Trophoblast cell (in vitro differentiated cells and primary cell): Measurements from ENCODE around the gene DIO2.

Experiments used
- DNase-seq, 2 donors: peaks; one replicate each; pipeline ENCODE4 v3.0.0-alpha.2; 2016
- H2AFZ ChIP-seq: 2 replicates; pipeline ENCODE4 v1.6.1; 2013; ENCODE audit warnings: low read length, moderate library complexity, mild to moderate bottlenecking; ENCODE audit not compliant: insufficient read depth, poor library complexity
- H2AK5ac ChIP-seq: 2 replicates; pipeline ENCODE4 v1.6.1; 2013; ENCODE audit warnings: mild to moderate bottlenecking, low read length
- H2BK120ac ChIP-seq: 2 replicates; pipeline ENCODE4 v1.6.1; 2013; ENCODE audit warnings: low read length, mild to moderate bottlenecking, moderate library complexity; ENCODE audit not compliant: insufficient read depth, poor library complexity
- H2BK12ac ChIP-seq: 2 replicates; pipeline ENCODE4 v1.6.1; 2013; ENCODE audit warnings: mild to moderate bottlenecking, low read length, moderate library complexity
- H2BK5ac ChIP-seq: 2 replicates; pipeline ENCODE4 v1.6.1; 2013; ENCODE audit warnings: low read length, low read depth, moderate library complexity, mild to moderate bottlenecking; ENCODE audit not compliant: poor library complexity
- H3K14ac ChIP-seq: 2 replicates; pipeline ENCODE4 v1.6.1; 2013; ENCODE audit warnings: mild to moderate bottlenecking, low read length
- H3K18ac ChIP-seq: 2 replicates; pipeline ENCODE4 v1.6.1; 2013; ENCODE audit warnings: mild to moderate bottlenecking, low read length
- H3K23ac ChIP-seq: 2 replicates; pipeline ENCODE4 v1.6.1; 2013; ENCODE audit warnings: low read length
- H3K27ac ChIP-seq: 2 replicates; pipeline ENCODE4 v1.5.1; 2013; ENCODE audit warnings: low read depth, mild to moderate bottlenecking, inconsistent platforms, low read length, moderate library complexity
- H3K27me3 ChIP-seq: 2 replicates; pipeline ENCODE4 v1.6.1; 2013; ENCODE audit warnings: inconsistent platforms, mild to moderate bottlenecking, low read length, moderate library complexity; ENCODE audit not compliant: insufficient read depth
- H3K36me3 ChIP-seq, 2 experiments: 1 replicate in 1 of 2; 2 replicates in 1 of 2; pipeline ENCODE4 v1.6.1; 2013; ENCODE audit warnings: low read length in 2 of 2, mild to moderate bottlenecking in 2 of 2, moderate library complexity in 1 of 2; ENCODE audit not compliant: insufficient read depth in 2 of 2, control insufficient read depth in 1 of 2
- H3K4ac ChIP-seq: 2 replicates; pipeline ENCODE4 v1.6.1; 2013; ENCODE audit warnings: low read depth, mild to moderate bottlenecking, low read length, moderate library complexity
- H3K4me1 ChIP-seq, 2 experiments: 1 replicate in 1 of 2; 2 replicates in 1 of 2; pipeline ENCODE4 v1.6.1; 2013; ENCODE audit warnings: low read length in 2 of 2, mild to moderate bottlenecking in 2 of 2, moderate library complexity in 1 of 2; ENCODE audit not compliant: insufficient read depth in 2 of 2, control insufficient read depth in 1 of 2
- H3K4me2 ChIP-seq: 2 replicates; pipeline ENCODE4 v1.6.1; 2013; ENCODE audit warnings: inconsistent platforms, mild to moderate bottlenecking, low read length, moderate library complexity
- H3K4me3 ChIP-seq: 2 replicates; pipeline ENCODE4 v1.5.1; 2013; ENCODE audit warnings: mild to moderate bottlenecking, low read depth, low read length, inconsistent platforms
- H3K79me1 ChIP-seq: one replicate; pipeline ENCODE4 v1.6.1; 2013; ENCODE audit warnings: low read length
- H3K79me2 ChIP-seq: 2 replicates; pipeline ENCODE4 v1.6.1; 2013; ENCODE audit warnings: low read length, mild to moderate bottlenecking; ENCODE audit not compliant: control insufficient read depth, insufficient read depth, poor library complexity
- H3K9ac ChIP-seq: 2 replicates; pipeline ENCODE4 v1.6.1; 2013; ENCODE audit warnings: mild to moderate bottlenecking, low read length
- H3K9me3 ChIP-seq: 2 replicates; pipeline ENCODE4 v1.6.1; 2013; ENCODE audit warnings: low read depth, mild to moderate bottlenecking, control low read depth, inconsistent platforms, low read length; ENCODE audit not compliant: insufficient read depth
- H4K12ac ChIP-seq: 2 replicates; pipeline ENCODE4 v1.6.1; 2013; ENCODE audit warnings: low read depth, mild to moderate bottlenecking, low read length, moderate library complexity
- H4K8ac ChIP-seq: 2 replicates; pipeline ENCODE4 v1.6.1; 2013; ENCODE audit warnings: low read depth, mild to moderate bottlenecking, low read length, moderate library complexity
- H4K91ac ChIP-seq: one replicate; pipeline ENCODE4 v1.6.1; 2013; ENCODE audit warnings: low read depth, mild to moderate bottlenecking, low read length, moderate library complexity
- WGBS: extraction: QIAGEN DNeasy Blood & Tissue Kit; methylation state at CpG from one replicate; pipeline ENCODE4 v1.1.7; 2013; ENCODE audit warnings: missing lambda C conversion rate; ENCODE audit not compliant: insufficient read length, insufficient coverage; ENCODE audit errors: extremely low coverage; 5-methylcytosine and 5-hydroxymethylcytosine counted together

The DIO2 gene

DNA sequence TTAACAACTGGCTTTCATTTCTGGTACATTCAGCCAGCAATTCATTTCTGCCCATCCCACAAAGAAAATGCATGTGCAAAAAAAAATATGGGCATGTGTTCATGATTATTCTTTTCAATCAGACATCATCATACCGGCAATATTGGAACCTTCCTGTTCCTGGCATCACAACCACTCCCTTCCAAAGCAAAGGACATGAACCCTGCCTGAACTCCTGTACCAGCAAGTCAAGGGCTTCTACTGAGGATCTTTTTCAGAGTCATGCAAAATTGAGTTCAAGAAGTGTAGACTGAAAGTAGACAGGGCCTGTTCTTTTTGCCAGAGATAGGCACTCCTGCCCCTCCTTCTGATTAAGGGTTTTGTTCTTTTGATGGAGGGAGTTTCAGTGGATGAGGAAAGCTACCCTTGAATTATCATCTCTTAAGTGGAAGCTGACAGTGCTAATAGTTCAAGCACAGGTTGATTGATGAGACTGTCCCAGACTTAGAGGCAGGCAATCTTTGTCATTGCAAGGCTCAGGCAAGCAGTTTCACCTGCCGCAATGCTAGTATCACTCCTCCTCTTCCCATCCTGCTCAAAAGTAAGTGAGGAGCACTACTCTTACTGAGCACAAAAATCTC, 22.3 kb upstream of the DIO2 start:
- no peak overlapping the region for H3K18ac ChIP-seq
- H2AK5ac ChIP-seq: no peak overlapping the region
- H3K14ac ChIP-seq: no peak overlapping the region
- H3K4me1 ChIP-seq: no peaks in the 10 kb centered on the region
- no peak overlapping the region for H4K12ac ChIP-seq
- no peak overlapping the region for H3K4ac ChIP-seq
- H2BK5ac ChIP-seq: no peak overlapping the region
- peak overlapping the region; percentile 13 for H3K23ac ChIP-seq
- H2BK120ac ChIP-seq: no peak overlapping the region
- H3K79me2 ChIP-seq: no peaks in the 10 kb centered on the region
- H3K4me2 ChIP-seq: no peak overlapping the region
- DNase-seq: no peak
- no peaks in the 10 kb centered on the region for H3K27me3 ChIP-seq
- no CpG with 5 or more reads among the region's 2 CpGs for WGBS
- H3K27ac ChIP-seq: no peak overlapping the region
- H3K36me3 ChIP-seq: no peaks in the 10 kb centered on the region
- H4K8ac ChIP-seq: no peak overlapping the region
- H3K4me3 ChIP-seq: no peak overlapping the region
- peaks cover 4% of the 10 kb centered on the region for H3K9me3 ChIP-seq
- no peak overlapping the region for H2AFZ ChIP-seq
- no peak overlapping the region for H4K91ac ChIP-seq
- H3K79me1 ChIP-seq: no peaks in the 10 kb centered on the region
- no peak overlapping the region for H3K9ac ChIP-seq
- no peak overlapping the region for H2BK12ac ChIP-seq

DNA sequence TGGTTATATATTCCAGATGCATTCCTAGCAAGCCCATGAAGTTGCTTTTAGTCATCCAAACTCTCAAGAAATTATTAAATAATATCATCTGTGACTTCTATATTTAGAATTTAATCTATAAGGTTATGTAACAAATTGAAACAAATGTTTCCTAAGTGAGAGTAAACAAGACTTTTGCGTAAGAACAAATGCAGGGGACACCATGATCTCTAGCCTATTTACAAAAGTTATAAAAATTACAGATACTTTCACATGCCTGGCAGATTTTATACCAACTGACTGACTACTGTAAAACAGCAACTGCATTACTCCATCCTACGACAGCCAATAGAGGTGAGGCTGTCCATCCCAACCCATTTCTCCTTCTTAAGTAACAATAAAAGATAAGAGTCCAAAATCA, 20.4 kb upstream of the DIO2 start:
- no peak overlapping the region for H3K4ac ChIP-seq
- no peaks in the 10 kb centered on the region for H3K36me3 ChIP-seq
- DNase-seq: no peak
- H3K4me3 ChIP-seq: no peak overlapping the region
- H2AK5ac ChIP-seq: no peak overlapping the region
- H3K18ac ChIP-seq: no peak overlapping the region
- no peak overlapping the region for H3K4me2 ChIP-seq
- no peak overlapping the region for H3K27ac ChIP-seq
- no peaks in the 10 kb centered on the region for H3K9me3 ChIP-seq
- H3K27me3 ChIP-seq: no peaks in the 10 kb centered on the region
- no peak overlapping the region for H2BK5ac ChIP-seq
- H2AFZ ChIP-seq: no peak overlapping the region
- no peak overlapping the region for H4K91ac ChIP-seq
- WGBS: no CpG with 5 or more reads among the region's 2 CpGs
- H4K12ac ChIP-seq: no peak overlapping the region
- H3K9ac ChIP-seq: no peak overlapping the region
- H4K8ac ChIP-seq: no peak overlapping the region
- no peak overlapping the region for H2BK12ac ChIP-seq
- H3K79me2 ChIP-seq: no peaks in the 10 kb centered on the region
- H3K4me1 ChIP-seq: no peaks in the 10 kb centered on the region
- no peak overlapping the region for H3K23ac ChIP-seq
- no peak overlapping the region for H3K14ac ChIP-seq
- H3K79me1 ChIP-seq: no peaks in the 10 kb centered on the region
- no peak overlapping the region for H2BK120ac ChIP-seq

DNA sequence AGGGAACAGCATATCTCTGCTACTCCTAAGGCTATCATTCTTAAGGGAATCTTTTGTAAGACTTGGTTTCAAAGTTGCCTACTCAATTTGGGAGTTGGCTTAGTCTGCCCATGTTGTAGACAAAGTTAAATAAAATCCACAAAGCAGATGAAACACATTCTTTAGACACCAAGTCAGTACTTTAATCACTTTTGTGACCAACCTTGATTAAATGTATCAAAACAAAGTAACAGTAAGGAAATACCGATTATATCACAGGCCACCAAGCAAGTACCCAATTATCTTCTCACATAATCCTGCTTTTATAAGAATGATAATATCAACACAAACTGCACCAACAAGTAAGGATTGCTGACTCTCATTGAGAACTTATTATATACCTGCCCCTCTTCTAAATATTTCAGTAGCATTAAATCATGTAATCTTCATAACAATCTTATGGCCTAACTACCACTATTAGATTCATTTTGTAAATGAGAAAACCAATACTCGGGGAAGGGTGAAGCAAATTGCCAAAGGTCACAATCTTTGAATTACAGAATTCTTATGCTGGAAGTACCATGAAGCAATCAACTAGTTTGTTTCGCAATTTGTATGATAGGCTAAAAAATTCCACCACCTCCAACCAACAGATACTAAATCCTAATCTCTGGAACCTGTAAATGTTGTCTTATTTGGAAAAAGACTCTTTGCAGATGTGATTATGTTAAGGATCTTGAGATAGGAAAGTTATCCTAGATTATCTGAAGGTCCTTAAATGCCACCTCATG, 12.6 kb upstream of the DIO2 start:
- no CpG with 5 or more reads among the region's 3 CpGs for WGBS
- Histone ChIP-seq H3K4ac (no peak overlapping the region), H2BK5ac (no peak overlapping the region), H3K23ac (no peak overlapping the region), H3K79me1 (no peaks in the 10 kb centered on the region), H3K4me2 (no peak overlapping the region), H3K27me3 (no peaks in the 10 kb centered on the region), H3K4me3 (no peak overlapping the region), H2BK12ac (no peak overlapping the region), H2BK120ac (no peak overlapping the region), H3K14ac (no peak overlapping the region), H3K27ac (no peak overlapping the region), H3K79me2 (no peaks in the 10 kb centered on the region), H3K4me1 (no peaks in the 10 kb centered on the region), H4K91ac (no peak overlapping the region), H2AK5ac (no peak overlapping the region), H3K9me3 (no peaks in the 10 kb centered on the region), H3K18ac (no peak overlapping the region), H2AFZ (no peak overlapping the region), H3K9ac (no peak overlapping the region), H4K8ac (no peak overlapping the region), H4K12ac (no peak overlapping the region), H3K36me3 (no peaks in the 10 kb centered on the region)
- DNase-seq: peak in 1 of 2 donors; percentile 83

- WGBS: no CpG with 5 or more reads among the region's 3 CpGs
These were observed 5.5 kb upstream of the DIO2 start for GRCh38 chr14:80216818-80217217.

More at GRCh38 chr14:80216818-80217217, 5.5 kb upstream of the DIO2 start:
- Histone ChIP-seq H2BK5ac (no peak overlapping the region), H4K12ac (no peak overlapping the region), H3K4me3 (no peak overlapping the region), H2AFZ (no peak overlapping the region), H3K9me3 (no peaks in the 10 kb centered on the region), H2BK120ac (no peak overlapping the region), H4K8ac (no peak overlapping the region), H3K4me2 (no peak overlapping the region), H3K23ac (no peak overlapping the region), H3K79me2 (no peaks in the 10 kb centered on the region), H3K14ac (no peak overlapping the region), H3K79me1 (no peaks in the 10 kb centered on the region), H3K27me3 (no peaks in the 10 kb centered on the region), H2AK5ac (no peak overlapping the region), H3K27ac (no peak overlapping the region), H2BK12ac (no peak overlapping the region), H3K18ac (no peak overlapping the region), H3K9ac (no peak overlapping the region), H3K36me3 (no peaks in the 10 kb centered on the region), H4K91ac (no peak overlapping the region), H3K4ac (no peak overlapping the region), H3K4me1 (peaks cover 5 to 7% of the 10 kb centered on the region in 2 experiments)
- no peak for DNase-seq
